ENCODE results near the gene PLEKHG5.
"Not testable (repeated sequence)": the region's sequence is repeated elsewhere in the genome, so short reads cannot be mapped to it uniquely, and the experiment has no call there.

The PLEKHG5 gene

GRCh38 chr1:6445062-6445763, 46.3 kb downstream of the PLEKHG5 start:
- peak; percentile 30 for DNase-seq

- DNase-seq = no peak
Measured at GRCh38 chr1:6444377-6444776, 47.1 kb downstream of the PLEKHG5 start.

- DNase-seq = no peak
Measured at GRCh38 chr1:6443339-6444115, 47.9 kb downstream of the PLEKHG5 start.

GRCh38 chr1:6441586-6441985, 49.9 kb downstream of the PLEKHG5 start:
- DNase-seq = no peak

GRCh38 chr1:6440198-6441126, 51.0 kb downstream of the PLEKHG5 start:
- DNase-seq = peak; percentile 69

GRCh38 chr1:6438047-6438525, 53.4 kb downstream of the PLEKHG5 start:
- DNase-seq = peak; percentile 70

GRCh38 chr1:6437012-6437700, 54.3 kb downstream of the PLEKHG5 start:
- peak; percentile 33 for DNase-seq

- DNase-seq = not testable (repeated sequence)
Measured at GRCh38 chr1:6436277-6436676, 55.2 kb downstream of the PLEKHG5 start.

GRCh38 chr1:6435547-6435946, 55.9 kb downstream of the PLEKHG5 start:
- peak; percentile 5 for DNase-seq

- peak; percentile 6 for DNase-seq
Measured at GRCh38 chr1:6435129-6435528, 56.3 kb downstream of the PLEKHG5 start.

GRCh38 chr1:6434186-6434585, 57.3 kb downstream of the PLEKHG5 start:
- DNase-seq = peak; percentile 9

- not testable (repeated sequence) for DNase-seq
Measured at GRCh38 chr1:6431645-6432579, 59.6 kb downstream of the PLEKHG5 start.

- peak; percentile 23 for DNase-seq
Measured at GRCh38 chr1:6429660-6430411, 61.6 kb downstream of the PLEKHG5 start.

- DNase-seq = not testable (repeated sequence)
Measured at GRCh38 chr1:6428453-6428852, 63.0 kb downstream of the PLEKHG5 start.

- peak; percentile 27 for DNase-seq
Measured at GRCh38 chr1:6427441-6428390, 63.8 kb downstream of the PLEKHG5 start.

- no peak for DNase-seq
Measured at GRCh38 chr1:6426972-6427350, 64.5 kb downstream of the PLEKHG5 start.

- peak; percentile 11 for DNase-seq
Measured at GRCh38 chr1:6426277-6426971, 65.0 kb downstream of the PLEKHG5 start.

GRCh38 chr1:6425658-6426057, 65.8 kb downstream of the PLEKHG5 start:
- DNase-seq = peak; percentile 7

Measured in right kidney (tissue), 1 donor.